ENCODE measurements around the gene HYAL3. TPM values are rescaled to one million over a fixed set of nuclear protein-coding genes. Genes with fewer than 3 reads are reported as not detected.

The HYAL3 gene
- total and polyA plus RNA-seq, 2 experiments from 2014 or later: 2.4 to 7.1 TPM

DNA sequence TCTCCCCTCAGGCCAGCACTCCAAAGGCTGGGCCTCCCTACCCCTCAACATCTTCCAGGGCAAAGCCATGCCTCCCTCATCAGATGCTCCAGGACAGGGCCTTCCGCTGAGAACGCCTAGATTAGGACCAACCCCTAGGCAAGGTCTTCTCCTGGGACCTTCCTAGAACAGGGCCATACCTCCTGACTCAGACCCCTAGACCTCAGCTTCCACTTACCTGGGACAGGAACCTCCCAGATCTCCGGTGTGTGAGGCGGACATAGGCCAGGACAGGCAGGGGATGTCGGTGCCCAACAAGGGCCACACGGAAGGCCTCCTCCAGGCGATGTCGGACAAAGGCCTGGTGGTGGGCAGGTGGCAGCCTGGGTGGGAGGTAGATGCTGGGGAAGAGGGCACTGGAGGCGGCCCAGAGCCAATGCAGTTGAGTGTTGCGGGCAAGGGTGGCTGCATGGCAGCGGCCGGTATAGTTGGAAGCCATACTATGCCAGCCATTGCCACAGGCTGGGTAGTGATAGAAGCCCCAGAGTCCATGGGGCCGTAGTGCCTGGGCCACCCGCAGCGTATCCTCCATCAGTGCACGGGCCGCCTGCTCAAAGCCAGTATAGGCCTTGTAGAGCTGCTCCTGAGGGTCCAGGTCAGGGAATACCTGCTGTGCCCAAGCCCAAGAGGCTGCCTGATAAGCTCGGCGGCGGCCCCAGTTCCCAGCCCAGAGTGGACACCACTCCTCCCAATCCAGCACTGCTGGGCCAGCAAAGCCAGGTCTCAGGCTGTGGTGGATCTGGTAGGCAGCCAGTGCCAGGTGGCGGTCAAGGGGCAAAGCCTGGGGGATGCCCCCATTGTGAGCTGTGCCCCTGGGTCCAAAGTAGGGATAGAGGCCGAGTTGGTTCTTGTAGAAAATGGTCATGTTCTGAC lies 4.5 kb downstream of the HYAL3 start:
- Mint-ChIP-seq H3K4me1 (peaks cover 16% of the 10 kb centered on the region), H3K9me3 (no peaks in the 10 kb centered on the region), H3K36me3 (ENCODE audit: low read depth) (peaks cover 17% of the 10 kb centered on the region), H3K27me3 (ENCODE audit: insufficient read depth, low read depth, poor library complexity) (peaks cover 17% of the 10 kb centered on the region), H3K27ac (no peak overlapping the region), H3K4me3 (no peak overlapping the region)
- H3F3A ChIP-seq (replicated peaks; ENCODE audit: low read depth): peaks cover 3% of the 10 kb centered on the region; the same call in 1 of the 2 replicates
- no peak for DNase-seq (ENCODE audit: low spot score)
- no peak for ATAC-seq
- no peaks in the 10 kb centered on the region for H4K20me1 ChIP-seq (replicated peaks; ENCODE audit: insufficient read depth)
- H3K27me3 ChIP-seq (ENCODE audit: insufficient read depth): no peaks in the 10 kb centered on the region
- no peaks in the 10 kb centered on the region; the same call in 1 of the 2 replicates for H3K36me3 ChIP-seq (ENCODE audit: insufficient read depth)
- peaks cover 17% of the 10 kb centered on the region for H3K79me2 ChIP-seq (replicated peaks; ENCODE audit: insufficient read depth)
- H3K9me2 ChIP-seq (ENCODE audit: insufficient read depth): no peaks in the 10 kb centered on the region
- H3K4me1 ChIP-seq (ENCODE audit: insufficient read depth): peaks cover 12% of the 10 kb centered on the region
- H3K4me2 ChIP-seq: no peak overlapping the region
- no peak overlapping the region for H3K27ac ChIP-seq (ENCODE audit: low read depth)
- H3K4me3 ChIP-seq: no peak overlapping the region
- TF ChIP-seq, protein P1, sequence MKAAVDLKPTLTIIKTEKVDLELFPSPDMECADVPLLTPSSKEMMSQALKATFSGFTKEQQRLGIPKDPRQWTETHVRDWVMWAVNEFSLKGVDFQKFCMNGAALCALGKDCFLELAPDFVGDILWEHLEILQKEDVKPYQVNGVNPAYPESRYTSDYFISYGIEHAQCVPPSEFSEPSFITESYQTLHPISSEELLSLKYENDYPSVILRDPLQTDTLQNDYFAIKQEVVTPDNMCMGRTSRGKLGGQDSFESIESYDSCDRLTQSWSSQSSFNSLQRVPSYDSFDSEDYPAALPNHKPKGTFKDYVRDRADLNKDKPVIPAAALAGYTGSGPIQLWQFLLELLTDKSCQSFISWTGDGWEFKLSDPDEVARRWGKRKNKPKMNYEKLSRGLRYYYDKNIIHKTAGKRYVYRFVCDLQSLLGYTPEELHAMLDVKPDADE (IDR thresholded peaks at IDR 0.05): no peak
- TF ChIP-seq EZH2 (IDR thresholded peaks at IDR 0.05; ENCODE audit: low read depth, unreplicated experiment): no peak
- TF ChIP-seq EZH2phosphoT487 (IDR thresholded peaks at IDR 0.05; ENCODE audit: unreplicated experiment): no peak
- TF ChIP-seq, protein P2, sequence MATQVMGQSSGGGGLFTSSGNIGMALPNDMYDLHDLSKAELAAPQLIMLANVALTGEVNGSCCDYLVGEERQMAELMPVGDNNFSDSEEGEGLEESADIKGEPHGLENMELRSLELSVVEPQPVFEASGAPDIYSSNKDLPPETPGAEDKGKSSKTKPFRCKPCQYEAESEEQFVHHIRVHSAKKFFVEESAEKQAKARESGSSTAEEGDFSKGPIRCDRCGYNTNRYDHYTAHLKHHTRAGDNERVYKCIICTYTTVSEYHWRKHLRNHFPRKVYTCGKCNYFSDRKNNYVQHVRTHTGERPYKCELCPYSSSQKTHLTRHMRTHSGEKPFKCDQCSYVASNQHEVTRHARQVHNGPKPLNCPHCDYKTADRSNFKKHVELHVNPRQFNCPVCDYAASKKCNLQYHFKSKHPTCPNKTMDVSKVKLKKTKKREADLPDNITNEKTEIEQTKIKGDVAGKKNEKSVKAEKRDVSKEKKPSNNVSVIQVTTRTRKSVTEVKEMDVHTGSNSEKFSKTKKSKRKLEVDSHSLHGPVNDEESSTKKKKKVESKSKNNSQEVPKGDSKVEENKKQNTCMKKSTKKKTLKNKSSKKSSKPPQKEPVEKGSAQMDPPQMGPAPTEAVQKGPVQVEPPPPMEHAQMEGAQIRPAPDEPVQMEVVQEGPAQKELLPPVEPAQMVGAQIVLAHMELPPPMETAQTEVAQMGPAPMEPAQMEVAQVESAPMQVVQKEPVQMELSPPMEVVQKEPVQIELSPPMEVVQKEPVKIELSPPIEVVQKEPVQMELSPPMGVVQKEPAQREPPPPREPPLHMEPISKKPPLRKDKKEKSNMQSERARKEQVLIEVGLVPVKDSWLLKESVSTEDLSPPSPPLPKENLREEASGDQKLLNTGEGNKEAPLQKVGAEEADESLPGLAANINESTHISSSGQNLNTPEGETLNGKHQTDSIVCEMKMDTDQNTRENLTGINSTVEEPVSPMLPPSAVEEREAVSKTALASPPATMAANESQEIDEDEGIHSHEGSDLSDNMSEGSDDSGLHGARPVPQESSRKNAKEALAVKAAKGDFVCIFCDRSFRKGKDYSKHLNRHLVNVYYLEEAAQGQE (IDR thresholded peaks at IDR 0.05; ENCODE audit: unreplicated experiment): no peak
- TF ChIP-seq, protein P3, sequence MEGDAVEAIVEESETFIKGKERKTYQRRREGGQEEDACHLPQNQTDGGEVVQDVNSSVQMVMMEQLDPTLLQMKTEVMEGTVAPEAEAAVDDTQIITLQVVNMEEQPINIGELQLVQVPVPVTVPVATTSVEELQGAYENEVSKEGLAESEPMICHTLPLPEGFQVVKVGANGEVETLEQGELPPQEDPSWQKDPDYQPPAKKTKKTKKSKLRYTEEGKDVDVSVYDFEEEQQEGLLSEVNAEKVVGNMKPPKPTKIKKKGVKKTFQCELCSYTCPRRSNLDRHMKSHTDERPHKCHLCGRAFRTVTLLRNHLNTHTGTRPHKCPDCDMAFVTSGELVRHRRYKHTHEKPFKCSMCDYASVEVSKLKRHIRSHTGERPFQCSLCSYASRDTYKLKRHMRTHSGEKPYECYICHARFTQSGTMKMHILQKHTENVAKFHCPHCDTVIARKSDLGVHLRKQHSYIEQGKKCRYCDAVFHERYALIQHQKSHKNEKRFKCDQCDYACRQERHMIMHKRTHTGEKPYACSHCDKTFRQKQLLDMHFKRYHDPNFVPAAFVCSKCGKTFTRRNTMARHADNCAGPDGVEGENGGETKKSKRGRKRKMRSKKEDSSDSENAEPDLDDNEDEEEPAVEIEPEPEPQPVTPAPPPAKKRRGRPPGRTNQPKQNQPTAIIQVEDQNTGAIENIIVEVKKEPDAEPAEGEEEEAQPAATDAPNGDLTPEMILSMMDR (conservative IDR thresholded peaks at IDR 0.05; ENCODE audit: low read depth in 2 of 2): no peak
- TF ChIP-seq NANOG (IDR thresholded peaks at IDR 0.05; ENCODE audit: borderline replicate concordance): no peak
- TF ChIP-seq, protein P4, sequence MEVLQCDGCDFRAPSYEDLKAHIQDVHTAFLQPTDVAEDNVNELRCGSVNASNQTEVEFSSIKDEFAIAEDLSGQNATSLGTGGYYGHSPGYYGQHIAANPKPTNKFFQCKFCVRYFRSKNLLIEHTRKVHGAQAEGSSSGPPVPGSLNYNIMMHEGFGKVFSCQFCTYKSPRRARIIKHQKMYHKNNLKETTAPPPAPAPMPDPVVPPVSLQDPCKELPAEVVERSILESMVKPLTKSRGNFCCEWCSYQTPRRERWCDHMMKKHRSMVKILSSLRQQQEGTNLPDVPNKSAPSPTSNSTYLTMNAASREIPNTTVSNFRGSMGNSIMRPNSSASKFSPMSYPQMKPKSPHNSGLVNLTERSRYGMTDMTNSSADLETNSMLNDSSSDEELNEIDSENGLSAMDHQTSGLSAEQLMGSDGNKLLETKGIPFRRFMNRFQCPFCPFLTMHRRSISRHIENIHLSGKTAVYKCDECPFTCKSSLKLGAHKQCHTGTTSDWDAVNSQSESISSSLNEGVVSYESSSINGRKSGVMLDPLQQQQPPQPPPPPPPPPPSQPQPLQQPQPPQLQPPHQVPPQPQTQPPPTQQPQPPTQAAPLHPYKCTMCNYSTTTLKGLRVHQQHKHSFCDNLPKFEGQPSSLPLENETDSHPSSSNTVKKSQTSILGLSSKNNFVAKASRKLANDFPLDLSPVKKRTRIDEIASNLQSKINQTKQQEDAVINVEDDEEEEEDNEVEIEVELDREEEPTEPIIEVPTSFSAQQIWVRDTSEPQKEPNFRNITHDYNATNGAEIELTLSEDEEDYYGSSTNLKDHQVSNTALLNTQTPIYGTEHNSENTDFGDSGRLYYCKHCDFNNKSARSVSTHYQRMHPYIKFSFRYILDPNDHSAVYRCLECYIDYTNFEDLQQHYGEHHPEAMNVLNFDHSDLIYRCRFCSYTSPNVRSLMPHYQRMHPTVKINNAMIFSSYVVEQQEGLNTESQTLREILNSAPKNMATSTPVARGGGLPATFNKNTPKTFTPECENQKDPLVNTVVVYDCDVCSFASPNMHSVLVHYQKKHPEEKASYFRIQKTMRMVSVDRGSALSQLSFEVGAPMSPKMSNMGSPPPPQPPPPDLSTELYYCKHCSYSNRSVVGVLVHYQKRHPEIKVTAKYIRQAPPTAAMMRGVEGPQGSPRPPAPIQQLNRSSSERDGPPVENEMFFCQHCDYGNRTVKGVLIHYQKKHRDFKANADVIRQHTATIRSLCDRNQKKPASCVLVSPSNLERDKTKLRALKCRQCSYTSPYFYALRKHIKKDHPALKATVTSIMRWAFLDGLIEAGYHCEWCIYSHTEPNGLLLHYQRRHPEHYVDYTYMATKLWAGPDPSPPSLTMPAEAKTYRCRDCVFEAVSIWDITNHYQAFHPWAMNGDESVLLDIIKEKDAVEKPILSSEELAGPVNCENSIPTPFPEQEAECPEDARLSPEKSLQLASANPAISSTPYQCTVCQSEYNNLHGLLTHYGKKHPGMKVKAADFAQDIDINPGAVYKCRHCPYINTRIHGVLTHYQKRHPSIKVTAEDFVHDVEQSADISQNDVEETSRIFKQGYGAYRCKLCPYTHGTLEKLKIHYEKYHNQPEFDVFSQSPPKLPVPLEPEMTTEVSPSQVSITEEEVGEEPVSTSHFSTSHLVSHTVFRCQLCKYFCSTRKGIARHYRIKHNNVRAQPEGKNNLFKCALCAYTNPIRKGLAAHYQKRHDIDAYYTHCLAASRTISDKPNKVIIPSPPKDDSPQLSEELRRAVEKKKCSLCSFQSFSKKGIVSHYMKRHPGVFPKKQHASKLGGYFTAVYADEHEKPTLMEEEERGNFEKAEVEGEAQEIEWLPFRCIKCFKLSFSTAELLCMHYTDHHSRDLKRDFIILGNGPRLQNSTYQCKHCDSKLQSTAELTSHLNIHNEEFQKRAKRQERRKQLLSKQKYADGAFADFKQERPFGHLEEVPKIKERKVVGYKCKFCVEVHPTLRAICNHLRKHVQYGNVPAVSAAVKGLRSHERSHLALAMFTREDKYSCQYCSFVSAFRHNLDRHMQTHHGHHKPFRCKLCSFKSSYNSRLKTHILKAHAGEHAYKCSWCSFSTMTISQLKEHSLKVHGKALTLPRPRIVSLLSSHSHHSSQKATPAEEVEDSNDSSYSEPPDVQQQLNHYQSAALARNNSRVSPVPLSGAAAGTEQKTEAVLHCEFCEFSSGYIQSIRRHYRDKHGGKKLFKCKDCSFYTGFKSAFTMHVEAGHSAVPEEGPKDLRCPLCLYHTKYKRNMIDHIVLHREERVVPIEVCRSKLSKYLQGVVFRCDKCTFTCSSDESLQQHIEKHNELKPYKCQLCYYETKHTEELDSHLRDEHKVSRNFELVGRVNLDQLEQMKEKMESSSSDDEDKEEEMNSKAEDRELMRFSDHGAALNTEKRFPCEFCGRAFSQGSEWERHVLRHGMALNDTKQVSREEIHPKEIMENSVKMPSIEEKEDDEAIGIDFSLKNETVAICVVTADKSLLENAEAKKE (CRISPR knock-in tag; IDR thresholded peaks at IDR 0.05): no peak
- TF ChIP-seq ZNF331 (CRISPR knock-in tag; IDR thresholded peaks at IDR 0.05; ENCODE audit: low read depth): no peak
- TF ChIP-seq JUNB (IDR thresholded peaks at IDR 0.05; ENCODE audit: unreplicated experiment): no peak
- no peak for TF ChIP-seq POLR2AphosphoS5 (IDR thresholded peaks at IDR 0.05; ENCODE audit: low read depth)
- H2AFZ ChIP-seq: no peak overlapping the region

Data from GM23338 (cell line).